Astrocyte (in vitro differentiated cells and primary cell): ENCODE data around the gene NOX3.

Experiments used
- EZH2 ChIP-seq: IDR thresholded peaks from 2 replicates; pipeline ENCODE4 v1.6.1; 2012; ENCODE audit warnings: mild to moderate bottlenecking, low read length, inconsistent platforms; ENCODE audit not compliant: insufficient read depth
- TF ChIP-seq, protein P1 (sequence below): IDR thresholded peaks from 2 replicates; pipeline ENCODE4 v1.5.1; 2011; ENCODE audit warnings: low read depth, mild to moderate bottlenecking, inconsistent platforms, low read length, moderate library complexity; ENCODE audit not compliant: insufficient read depth

DNA sequence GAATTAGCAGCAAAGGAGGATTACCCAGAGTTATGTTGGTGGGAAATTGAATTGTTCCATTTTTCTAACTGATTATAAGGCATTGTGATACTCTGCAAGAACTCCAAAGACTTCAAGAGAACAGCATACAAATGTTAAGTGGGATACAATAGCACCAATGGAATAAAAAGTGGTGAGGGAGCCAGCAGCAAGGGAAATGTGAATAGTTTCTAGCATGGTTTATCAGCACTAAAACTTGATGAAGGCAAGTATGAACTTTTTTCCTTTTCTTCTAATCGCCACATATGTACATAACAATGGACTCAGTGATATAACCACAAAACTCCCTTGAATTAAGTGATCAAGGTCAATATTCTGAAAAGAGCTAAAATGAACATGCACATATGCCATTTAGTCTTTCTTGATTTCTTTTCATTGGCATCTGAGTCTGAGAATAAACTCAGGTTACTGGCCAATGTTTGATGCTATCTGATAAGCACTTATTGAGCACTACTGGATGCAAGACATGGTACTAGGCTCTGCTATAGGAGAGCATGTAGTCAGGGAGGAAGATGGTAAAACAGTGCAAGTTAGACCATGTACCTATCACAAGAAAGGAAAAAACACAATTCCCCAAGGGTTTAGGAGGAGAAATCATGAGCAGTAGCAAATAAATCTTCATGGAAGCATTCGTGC, 36.6 kb upstream of the NOX3 start:
- TF ChIP-seq, protein P1, sequence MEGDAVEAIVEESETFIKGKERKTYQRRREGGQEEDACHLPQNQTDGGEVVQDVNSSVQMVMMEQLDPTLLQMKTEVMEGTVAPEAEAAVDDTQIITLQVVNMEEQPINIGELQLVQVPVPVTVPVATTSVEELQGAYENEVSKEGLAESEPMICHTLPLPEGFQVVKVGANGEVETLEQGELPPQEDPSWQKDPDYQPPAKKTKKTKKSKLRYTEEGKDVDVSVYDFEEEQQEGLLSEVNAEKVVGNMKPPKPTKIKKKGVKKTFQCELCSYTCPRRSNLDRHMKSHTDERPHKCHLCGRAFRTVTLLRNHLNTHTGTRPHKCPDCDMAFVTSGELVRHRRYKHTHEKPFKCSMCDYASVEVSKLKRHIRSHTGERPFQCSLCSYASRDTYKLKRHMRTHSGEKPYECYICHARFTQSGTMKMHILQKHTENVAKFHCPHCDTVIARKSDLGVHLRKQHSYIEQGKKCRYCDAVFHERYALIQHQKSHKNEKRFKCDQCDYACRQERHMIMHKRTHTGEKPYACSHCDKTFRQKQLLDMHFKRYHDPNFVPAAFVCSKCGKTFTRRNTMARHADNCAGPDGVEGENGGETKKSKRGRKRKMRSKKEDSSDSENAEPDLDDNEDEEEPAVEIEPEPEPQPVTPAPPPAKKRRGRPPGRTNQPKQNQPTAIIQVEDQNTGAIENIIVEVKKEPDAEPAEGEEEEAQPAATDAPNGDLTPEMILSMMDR = no peak
- TF ChIP-seq EZH2 = no peak
